ENCODE measurements around the gene CLC. TPM values are rescaled to one million over a fixed set of nuclear protein-coding genes. Genes with fewer than 3 reads are reported as not detected.

The CLC gene
- total and polyA plus RNA-seq, 2 of the 8 experiments (the other 6 are each of a cell fraction or from before 2014, with no cell fraction given): 6.4 to 12.4 TPM

- TF ChIP-seq CHD7 (IDR thresholded peaks at IDR 0.05; ENCODE audit: insufficient replicate concordance, low read length) (no peak), BCL11A (IDR thresholded peaks at IDR 0.05; ENCODE audit: low read depth in 2 of 2, low read length in 2 of 2) (no peak), CTBP2 (IDR thresholded peaks at IDR 0.05; ENCODE audit: borderline replicate concordance, insufficient read depth, insufficient read length, low read length) (no peak), RNF2 (IDR thresholded peaks at IDR 0.05; ENCODE audit: borderline replicate concordance, low read depth, low read length, missing control alignments, poor library complexity, severe bottlenecking) (no peak), TCF12 (IDR thresholded peaks at IDR 0.05; ENCODE audit: low read depth, low read length) (no peak), MAFK (IDR thresholded peaks at IDR 0.05; ENCODE audit: low read depth, low read length) (no peak), RXRA (IDR thresholded peaks at IDR 0.05; ENCODE audit: insufficient read depth, low read depth, low read length) (no peak)
Measured at GRCh38 chr19:39737891-39738290, at the start of gene CLC (continued).
